Epithelial cell of proximal tubule (primary cell): Measurements from ENCODE around the gene POMT1. TPM values are rescaled to one million over a fixed set of nuclear protein-coding genes. Genes with fewer than 3 reads are reported as not detected.
"Not testable (repeated sequence)": the region's sequence is repeated elsewhere in the genome, so short reads cannot be mapped to it uniquely, and the experiment has no call there.

Experiments
- DNase-seq: peaks from one replicate; pipeline ENCODE4 v3.0.0-alpha.2; 2011; ENCODE audit warnings: low read depth
- H3K4me3 ChIP-seq: 2 replicates; pipeline ENCODE4 v1.5.1; 2011; ENCODE audit warnings: low read depth, mild to moderate bottlenecking, low read length
- CTCF ChIP-seq: conservative IDR thresholded peaks from 2 replicates; pipeline ENCODE4 v1.5.1; 2012; ENCODE audit warnings: low read depth, mild to moderate bottlenecking, low read length
- total RNA-seq: library from RNA; depleted of rRNA; stranded (reverse); fragments of >200 nt; gene quantifications from 2 replicates; pipeline ENCODE4 v1.2.3, GENCODE V29; 2015

Gene POMT1
- 20.9 and 22.4 TPM in 2 replicates for total RNA-seq

- TF ChIP-seq CTCF = no peak
- DNase-seq = no peak
- peak within 1 kb of the TSS; percentile 94 for H3K4me3 ChIP-seq
Measured at GRCh38 chr9:131502781-131503625, at the start of gene POMT1. Gene POMT1 (plus strand): TSS chr9:131502918. CDS start chr9:131504219, 1,301 bp downstream.

GRCh38 chr9:131454028-131454427 lies 48.7 kb upstream of the POMT1 start:
- no peak for TF ChIP-seq CTCF
- no peak for DNase-seq
- H3K4me3 ChIP-seq = no peak overlapping the region

- not testable (repeated sequence) for H3K4me3 ChIP-seq, DNase-seq
Measured at GRCh38 chr9:131455655-131456054, 47.1 kb upstream of the POMT1 start.

GRCh38 chr9:131457746-131458145 lies 45.0 kb upstream of the POMT1 start:
- no peak for TF ChIP-seq CTCF
- no peak overlapping the region for H3K4me3 ChIP-seq
- no peak for DNase-seq

GRCh38 chr9:131459056-131459455 lies 43.7 kb upstream of the POMT1 start:
- TF ChIP-seq CTCF = no peak
- H3K4me3 ChIP-seq = no peak overlapping the region
- no peak for DNase-seq

GRCh38 chr9:131461166-131461565 lies 41.6 kb upstream of the POMT1 start:
- no peak for DNase-seq
- no peak overlapping the region for H3K4me3 ChIP-seq
- TF ChIP-seq CTCF = no peak

GRCh38 chr9:131464354-131465000 lies 38.2 kb upstream of the POMT1 start:
- TF ChIP-seq CTCF = no peak
- DNase-seq = no peak
- H3K4me3 ChIP-seq = no peak overlapping the region
